ENCODE results near the gene PRR30. TPM values are rescaled to one million over a fixed set of nuclear protein-coding genes. Genes with fewer than 3 reads are reported as not detected.
A peak's percentile ranks its signal among the peaks of the same experiment; 100 is the strongest.

The PRR30 gene
- polyA plus RNA-seq, 2 of the 4 experiments (the other 2 are of a cell fraction) = not detected

DNA sequence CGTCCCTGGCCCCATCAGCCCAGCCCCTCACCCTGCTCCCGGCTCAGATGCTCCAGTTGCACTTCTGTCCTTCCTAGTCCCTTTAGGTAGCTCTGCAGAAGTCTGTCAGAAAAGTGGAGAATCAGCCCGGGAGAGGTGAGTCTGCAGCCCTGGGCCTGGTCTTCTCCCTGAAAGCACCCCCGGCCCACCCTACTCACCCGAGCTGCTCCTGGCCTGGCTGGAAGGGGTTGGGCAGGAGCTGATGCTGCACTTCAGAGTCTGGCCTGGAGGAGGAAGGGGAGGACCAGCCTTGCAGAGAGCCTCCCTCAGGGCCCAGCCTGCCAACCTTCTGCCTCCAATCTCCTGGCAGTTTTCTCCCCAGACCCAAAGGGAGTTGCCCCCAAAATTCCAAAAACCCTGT is 36.9 kb downstream of the PRR30 start:
- ATAC-seq (peak in 1 of 2 experiments; percentile 24; a peak in 2 of 6 replicates), FAIRE-seq (no peak), DNase-seq (ENCODE audit: low read depth in 1 of 2, low spot score in 1 of 2) (no peak)
- H3K27ac ChIP-seq = no peak overlapping the region
- no peaks in the 10 kb centered on the region for H3K4me1 ChIP-seq
- 84% methylated on average over 5 of the region's 5 CpGs for WGBS (ENCODE audit: missing lambda C conversion rate)
- H3K9me3 ChIP-seq = no peaks in the 10 kb centered on the region
- TF ChIP-seq CBX8 (IDR thresholded peaks at IDR 0.05) (no peak), PHF8 (IDR thresholded peaks at IDR 0.05; ENCODE audit: borderline replicate concordance, low read depth) (no peak), JUNB (IDR thresholded peaks at IDR 0.05) (no peak), POLR2A (IDR thresholded peaks at IDR 0.05; ENCODE audit: low read length) (no peak)
- no peak overlapping the region for H3K4me3 ChIP-seq
- POLR2A ChIA-PET = no interaction called here
- H3K4me2 ChIP-seq = no peak overlapping the region
- CTCF ChIA-PET = interaction anchor here (1.1 to 12.0 kb wide), 10 partner anchors 8 to 212 kb away, joined by 3 to 197 read pairs (median 6); partner anchors contain the start of genes EMILIN1, KHK and TRIM54

DNA sequence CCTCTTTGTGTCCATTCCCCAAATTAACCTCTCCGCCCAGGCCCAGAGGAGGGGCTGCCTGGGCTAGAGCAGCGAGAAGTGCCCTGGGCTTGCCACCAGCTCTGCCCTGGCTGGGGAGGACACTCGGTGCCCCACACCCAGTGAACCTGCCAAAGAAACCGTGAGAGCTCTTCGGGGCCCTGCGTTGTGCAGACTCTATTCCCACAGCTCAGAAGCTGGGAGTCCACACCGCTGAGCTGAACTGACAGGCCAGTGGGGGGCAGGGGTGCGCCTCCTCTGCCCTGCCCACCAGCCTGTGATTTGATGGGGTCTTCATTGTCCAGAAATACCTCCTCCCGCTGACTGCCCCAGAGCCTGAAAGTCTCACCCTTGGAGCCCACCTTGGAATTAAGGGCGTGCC is 39.2 kb downstream of the PRR30 start:
- DNase-seq (ENCODE audit: low read depth in 1 of 2, low spot score in 1 of 2) (no peak), ATAC-seq (no peak), FAIRE-seq (no peak)
- no peaks in the 10 kb centered on the region for H3K9me3 ChIP-seq
- TF ChIP-seq KDM5A (IDR thresholded peaks at IDR 0.05) (no peak), JUN (IDR thresholded peaks at IDR 0.05) (no peak)
- TF ChIP-seq, protein P1, sequence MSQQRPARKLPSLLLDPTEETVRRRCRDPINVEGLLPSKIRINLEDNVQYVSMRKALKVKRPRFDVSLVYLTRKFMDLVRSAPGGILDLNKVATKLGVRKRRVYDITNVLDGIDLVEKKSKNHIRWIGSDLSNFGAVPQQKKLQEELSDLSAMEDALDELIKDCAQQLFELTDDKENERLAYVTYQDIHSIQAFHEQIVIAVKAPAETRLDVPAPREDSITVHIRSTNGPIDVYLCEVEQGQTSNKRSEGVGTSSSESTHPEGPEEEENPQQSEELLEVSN (IDR thresholded peaks at IDR 0.05; ENCODE audit: borderline replicate concordance, low read depth) = no peak
- no peak overlapping the region for H3K27ac ChIP-seq
- H3K4me2 ChIP-seq = no peak overlapping the region
- ChIA-PET CTCF (interaction anchor here (1.0 to 12.0 kb wide), 24 partner anchors 8 to 272 kb away, joined by 3 to 197 read pairs (median 6); partner anchors contain the start of genes EMILIN1, KHK, SLC30A3 and TRIM54), POLR2A (interaction anchor here (1.0 kb wide), 1 partner anchor 15 kb away, joined by 4 read pairs; no protein-coding TSS in a partner anchor)
- 79% methylated on average over 10 of the region's 10 CpGs for WGBS (ENCODE audit: missing lambda C conversion rate)
- peaks cover 6% of the 10 kb centered on the region; the same call in 2 of the 3 replicates for H3K4me1 ChIP-seq
- H3K4me3 ChIP-seq = no peak overlapping the region

DNA sequence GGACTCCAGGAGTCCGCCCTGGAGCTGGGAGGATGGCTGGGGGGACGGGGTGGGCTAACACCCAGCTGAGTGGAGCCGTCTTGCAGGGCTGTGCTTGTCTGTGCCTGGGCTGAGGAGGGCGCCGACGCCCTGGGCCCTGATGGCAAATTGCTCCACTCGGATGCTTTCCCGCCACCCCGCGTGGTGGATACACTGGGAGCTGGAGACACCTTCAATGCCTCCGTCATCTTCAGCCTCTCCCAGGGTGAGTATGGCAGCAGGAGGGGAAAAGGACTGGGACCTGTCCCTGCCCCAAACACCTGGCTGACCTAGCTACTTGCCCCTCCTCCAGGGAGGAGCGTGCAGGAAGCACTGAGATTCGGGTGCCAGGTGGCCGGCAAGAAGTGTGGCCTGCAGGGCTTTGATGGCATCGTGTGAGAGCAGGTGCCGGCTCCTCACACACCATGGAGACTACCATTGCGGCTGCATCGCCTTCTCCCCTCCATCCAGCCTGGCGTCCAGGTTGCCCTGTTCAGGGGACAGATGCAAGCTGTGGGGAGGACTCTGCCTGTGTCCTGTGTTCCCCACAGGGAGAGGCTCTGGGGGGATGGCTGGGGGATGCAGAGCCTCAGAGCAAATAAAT is 39.8 kb downstream of the PRR30 start:
- 88% methylated on average over 19 of the region's 19 CpGs for WGBS (ENCODE audit: missing lambda C conversion rate)
- no peak for FAIRE-seq
- Histone ChIP-seq H3K4me3 (no peak overlapping the region), H3K27ac (no peak overlapping the region), H3K4me2 (no peak overlapping the region), H3K9me3 (no peaks in the 10 kb centered on the region), H3K4me1 (peaks cover 6% of the 10 kb centered on the region; the same call in 2 of the 3 replicates)
- no peak for DNase-seq (ENCODE audit: low read depth in 1 of 2, low spot score in 1 of 2)
- POLR2A ChIA-PET = interaction anchor here (1.0 kb wide), 2 partner anchors 14 to 92 kb away, joined by 3 to 4 read pairs; no protein-coding TSS in a partner anchor
- no peak for ATAC-seq
- TF ChIP-seq KDM5A (IDR thresholded peaks at IDR 0.05) = no peak
- TF ChIP-seq CBX8 (IDR thresholded peaks at IDR 0.05) = no peak
- TF ChIP-seq ESRRA (IDR thresholded peaks at IDR 0.05; ENCODE audit: borderline replicate concordance, low read length) = no peak
- no peak for TF ChIP-seq CBX2 (IDR thresholded peaks at IDR 0.05; ENCODE audit: borderline replicate concordance, low read depth)
- TF ChIP-seq, protein P2, sequence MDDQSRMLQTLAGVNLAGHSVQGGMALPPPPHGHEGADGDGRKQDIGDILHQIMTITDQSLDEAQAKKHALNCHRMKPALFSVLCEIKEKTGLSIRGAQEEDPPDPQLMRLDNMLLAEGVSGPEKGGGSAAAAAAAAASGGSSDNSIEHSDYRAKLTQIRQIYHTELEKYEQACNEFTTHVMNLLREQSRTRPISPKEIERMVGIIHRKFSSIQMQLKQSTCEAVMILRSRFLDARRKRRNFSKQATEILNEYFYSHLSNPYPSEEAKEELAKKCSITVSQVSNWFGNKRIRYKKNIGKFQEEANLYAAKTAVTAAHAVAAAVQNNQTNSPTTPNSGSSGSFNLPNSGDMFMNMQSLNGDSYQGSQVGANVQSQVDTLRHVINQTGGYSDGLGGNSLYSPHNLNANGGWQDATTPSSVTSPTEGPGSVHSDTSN (IDR thresholded peaks at IDR 0.05) = no peak
- no peak for TF ChIP-seq RCOR1 (IDR thresholded peaks at IDR 0.05; ENCODE audit: low read depth, low read length)
- no peak for TF ChIP-seq RFX5 (IDR thresholded peaks at IDR 0.05)
- no peak for TF ChIP-seq HOXB5 (CRISPR knock-in tag; IDR thresholded peaks at IDR 0.05)
- TF ChIP-seq CHD4 (IDR thresholded peaks at IDR 0.05; ENCODE audit: borderline replicate concordance) = no peak
- CTCF ChIA-PET = interaction anchor here (0.8 to 12.0 kb wide), 34 partner anchors 9 to 271 kb away, joined by 3 to 197 read pairs (median 4); partner anchors contain the start of genes EMILIN1, KHK, SLC30A3 and TRIM54

DNA sequence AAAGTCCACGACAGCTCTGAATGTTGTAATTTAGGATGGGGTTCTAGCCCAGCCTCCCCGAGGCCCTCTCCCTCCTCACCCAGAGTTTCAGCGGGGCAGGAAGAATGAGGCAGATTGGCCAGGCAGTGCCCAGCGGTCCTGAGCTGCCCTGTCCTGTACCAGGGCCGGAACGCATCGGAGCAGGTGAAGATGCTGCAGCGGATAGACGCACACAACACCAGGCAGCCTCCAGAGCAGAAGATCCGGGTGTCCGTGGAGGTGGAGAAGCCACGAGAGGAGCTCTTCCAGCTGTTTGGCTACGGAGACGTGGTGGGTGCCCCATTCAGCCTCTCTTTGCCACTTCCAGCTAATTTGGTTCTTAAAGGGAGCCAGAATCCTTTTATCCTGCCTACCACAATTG is 41.9 kb downstream of the PRR30 start:
- DNase-seq (ENCODE audit: low read depth in 1 of 2, low spot score in 1 of 2) = no peak
- Histone ChIP-seq H3K4me3 (no peak overlapping the region), H3K27ac (no peak overlapping the region), H3K4me1 (peaks cover 20% of the 10 kb centered on the region), H3K4me2 (no peak overlapping the region), H3K9me3 (no peaks in the 10 kb centered on the region)
- CTCF ChIA-PET = interaction anchor here (0.7 to 12.0 kb wide), 24 partner anchors 11 to 265 kb away, joined by 3 to 197 read pairs (median 5); partner anchors contain the start of genes ATRAID, EMILIN1, KHK and SLC30A3
- ATAC-seq = no peak
- WGBS (ENCODE audit: missing lambda C conversion rate) = 79% methylated on average over 14 of the region's 14 CpGs
- POLR2A ChIA-PET = interaction anchor here (2.1 kb wide), 1 partner anchor 46 kb away, joined by 5 read pairs; the partner anchor contains the start of gene AGBL5
- no peak for FAIRE-seq
- TF ChIP-seq, protein P1 (IDR thresholded peaks at IDR 0.05; ENCODE audit: borderline replicate concordance, low read depth) = no peak
- TF ChIP-seq NR3C1 (IDR thresholded peaks at IDR 0.05) (no peak), ZFP36 (IDR thresholded peaks at IDR 0.05; ENCODE audit: borderline replicate concordance, partially characterized antibody) (no peak), SMC3 (IDR thresholded peaks at IDR 0.05) (no peak), MAFK (IDR thresholded peaks at IDR 0.05; ENCODE audit: partially characterized antibody) (no peak), GATA3 (IDR thresholded peaks at IDR 0.05; ENCODE audit: borderline replicate concordance) (no peak), KDM1A (IDR thresholded peaks at IDR 0.05; ENCODE audit: low read depth) (no peak), POLR2A (IDR thresholded peaks at IDR 0.05; ENCODE audit: low read length) (no peak), FOSB (CRISPR knock-in tag; IDR thresholded peaks at IDR 0.05) (no peak)
- TF ChIP-seq, protein P3, sequence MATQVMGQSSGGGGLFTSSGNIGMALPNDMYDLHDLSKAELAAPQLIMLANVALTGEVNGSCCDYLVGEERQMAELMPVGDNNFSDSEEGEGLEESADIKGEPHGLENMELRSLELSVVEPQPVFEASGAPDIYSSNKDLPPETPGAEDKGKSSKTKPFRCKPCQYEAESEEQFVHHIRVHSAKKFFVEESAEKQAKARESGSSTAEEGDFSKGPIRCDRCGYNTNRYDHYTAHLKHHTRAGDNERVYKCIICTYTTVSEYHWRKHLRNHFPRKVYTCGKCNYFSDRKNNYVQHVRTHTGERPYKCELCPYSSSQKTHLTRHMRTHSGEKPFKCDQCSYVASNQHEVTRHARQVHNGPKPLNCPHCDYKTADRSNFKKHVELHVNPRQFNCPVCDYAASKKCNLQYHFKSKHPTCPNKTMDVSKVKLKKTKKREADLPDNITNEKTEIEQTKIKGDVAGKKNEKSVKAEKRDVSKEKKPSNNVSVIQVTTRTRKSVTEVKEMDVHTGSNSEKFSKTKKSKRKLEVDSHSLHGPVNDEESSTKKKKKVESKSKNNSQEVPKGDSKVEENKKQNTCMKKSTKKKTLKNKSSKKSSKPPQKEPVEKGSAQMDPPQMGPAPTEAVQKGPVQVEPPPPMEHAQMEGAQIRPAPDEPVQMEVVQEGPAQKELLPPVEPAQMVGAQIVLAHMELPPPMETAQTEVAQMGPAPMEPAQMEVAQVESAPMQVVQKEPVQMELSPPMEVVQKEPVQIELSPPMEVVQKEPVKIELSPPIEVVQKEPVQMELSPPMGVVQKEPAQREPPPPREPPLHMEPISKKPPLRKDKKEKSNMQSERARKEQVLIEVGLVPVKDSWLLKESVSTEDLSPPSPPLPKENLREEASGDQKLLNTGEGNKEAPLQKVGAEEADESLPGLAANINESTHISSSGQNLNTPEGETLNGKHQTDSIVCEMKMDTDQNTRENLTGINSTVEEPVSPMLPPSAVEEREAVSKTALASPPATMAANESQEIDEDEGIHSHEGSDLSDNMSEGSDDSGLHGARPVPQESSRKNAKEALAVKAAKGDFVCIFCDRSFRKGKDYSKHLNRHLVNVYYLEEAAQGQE (IDR thresholded peaks at IDR 0.05) = no peak
- TF ChIP-seq, protein P4, sequence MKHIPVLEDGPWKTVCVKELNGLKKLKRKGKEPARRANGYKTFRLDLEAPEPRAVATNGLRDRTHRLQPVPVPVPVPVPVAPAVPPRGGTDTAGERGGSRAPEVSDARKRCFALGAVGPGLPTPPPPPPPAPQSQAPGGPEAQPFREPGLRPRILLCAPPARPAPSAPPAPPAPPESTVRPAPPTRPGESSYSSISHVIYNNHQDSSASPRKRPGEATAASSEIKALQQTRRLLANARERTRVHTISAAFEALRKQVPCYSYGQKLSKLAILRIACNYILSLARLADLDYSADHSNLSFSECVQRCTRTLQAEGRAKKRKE (CRISPR knock-in tag; IDR thresholded peaks at IDR 0.05; ENCODE audit: low read depth) = no peak
